ENCODE results near the gene ZNF394.
"Not testable (repeated sequence)": the region's sequence is repeated elsewhere in the genome, so short reads cannot be mapped to it uniquely, and the experiment has no call there.

ZNF394 gene

DNA sequence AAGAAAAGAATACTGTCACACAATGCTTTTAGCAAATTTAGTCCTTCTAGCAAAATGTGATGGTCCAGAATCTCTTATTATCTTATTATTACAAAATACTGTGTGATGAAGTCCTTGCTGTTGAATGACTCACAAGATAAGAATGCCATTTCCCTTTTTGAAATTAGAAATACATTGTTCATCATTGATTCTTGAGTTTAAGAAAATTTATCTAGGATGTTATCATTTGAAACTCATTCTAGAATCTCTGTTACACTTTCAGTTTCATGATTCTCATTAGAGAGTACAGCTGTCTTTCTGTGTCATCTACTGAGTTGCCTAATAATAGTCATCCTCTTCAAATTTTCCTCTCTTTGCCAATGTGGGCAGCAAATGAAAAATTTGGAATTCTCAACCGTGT, 14.0 kb upstream of the ZNF394 start:
- no peak for DNase-seq (ENCODE audit: low read depth in 1 of 2, low spot score in 1 of 2)
- TF ChIP-seq JUND (IDR thresholded peaks at IDR 0.05; ENCODE audit: low read depth): no peak
- in situ Hi-C loops (cut with HindIII; ENCODE audit: low pct_unique_long_range_greater_than_20kb, low sequenced_read_pairs): no loop called here

- DNase-seq (ENCODE audit: low read depth in 1 of 2, low spot score in 1 of 2): no peak
- TF ChIP-seq JUND (IDR thresholded peaks at IDR 0.05; ENCODE audit: low read depth): no peak
- in situ Hi-C loops (cut with HindIII; ENCODE audit: low pct_unique_long_range_greater_than_20kb, low sequenced_read_pairs): no loop called here
Measured at GRCh38 chr7:99505324-99505662, 5.2 kb upstream of the ZNF394 start.

- peak; percentile 88 to 96 for DNase-seq (ENCODE audit: low read depth in 1 of 2, low spot score in 1 of 2)
- TF ChIP-seq JUND (IDR thresholded peaks at IDR 0.05; ENCODE audit: low read depth): no peak
- in situ Hi-C loops (cut with HindIII; ENCODE audit: low pct_unique_long_range_greater_than_20kb, low sequenced_read_pairs): no loop called here
Measured at GRCh38 chr7:99504603-99505323, 4.7 kb upstream of the ZNF394 start, which contains the start of gene ZKSCAN5. Gene ZKSCAN5 (plus strand): TSS chr7:99504662. CDS start chr7:99506045, 1,383 bp downstream.

GRCh38 chr7:99504281-99504602, 4.2 kb upstream of the ZNF394 start:
- DNase-seq (ENCODE audit: low read depth in 1 of 2, low spot score in 1 of 2): peak in 1 of 2 experiments; percentile 89
- in situ Hi-C loops (cut with HindIII; ENCODE audit: low pct_unique_long_range_greater_than_20kb, low sequenced_read_pairs): no loop called here
- TF ChIP-seq JUND (IDR thresholded peaks at IDR 0.05; ENCODE audit: low read depth): no peak

DNA sequence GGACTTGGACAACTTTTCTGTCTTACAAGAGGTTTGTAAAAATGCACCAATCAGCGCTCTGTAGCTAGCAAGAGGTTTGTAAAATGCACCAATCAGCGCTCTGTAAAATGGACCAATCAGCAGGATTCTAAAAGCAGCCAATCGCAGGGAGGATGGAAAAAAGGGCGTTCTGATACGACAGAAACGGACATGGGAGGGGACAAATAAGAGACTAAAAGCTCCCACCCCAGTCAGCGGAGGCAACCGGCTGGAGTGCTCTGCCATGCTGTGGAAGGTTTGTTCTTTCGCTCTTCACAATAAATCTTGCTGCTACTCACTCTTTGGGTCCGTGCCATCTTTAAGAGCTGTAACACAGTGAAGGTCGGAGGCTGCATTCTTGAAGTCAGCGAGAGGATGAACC, 1.2 kb upstream of the ZNF394 start:
- DNase-seq (ENCODE audit: low read depth in 1 of 2, low spot score in 1 of 2); in situ Hi-C loops (cut with HindIII; ENCODE audit: low pct_unique_long_range_greater_than_20kb, low sequenced_read_pairs): not testable (repeated sequence)

DNA sequence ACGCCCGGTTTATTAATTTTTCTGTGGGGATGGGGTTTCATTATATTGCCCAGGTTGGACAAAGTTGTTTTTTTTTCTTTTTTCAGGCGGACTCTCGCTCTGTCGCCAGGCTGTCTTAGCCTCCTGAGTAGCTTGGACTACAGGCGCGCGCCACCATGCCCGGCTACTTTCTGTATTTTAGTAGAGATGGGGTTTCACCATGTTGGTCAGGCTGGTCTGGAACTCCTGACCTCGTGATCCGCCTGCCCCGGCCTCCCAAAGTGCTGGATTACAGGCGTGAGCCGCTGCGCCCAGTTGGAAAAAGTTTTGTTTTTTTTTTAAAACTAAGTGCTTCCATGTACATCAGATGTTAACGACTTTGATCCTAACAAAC, 542 bp upstream of the ZNF394 start:
- TF ChIP-seq JUND (IDR thresholded peaks at IDR 0.05; ENCODE audit: low read depth): no peak
- no peak for DNase-seq (ENCODE audit: low read depth in 1 of 2, low spot score in 1 of 2)
- in situ Hi-C loops (cut with HindIII; ENCODE audit: low pct_unique_long_range_greater_than_20kb, low sequenced_read_pairs): no loop called here

DNA sequence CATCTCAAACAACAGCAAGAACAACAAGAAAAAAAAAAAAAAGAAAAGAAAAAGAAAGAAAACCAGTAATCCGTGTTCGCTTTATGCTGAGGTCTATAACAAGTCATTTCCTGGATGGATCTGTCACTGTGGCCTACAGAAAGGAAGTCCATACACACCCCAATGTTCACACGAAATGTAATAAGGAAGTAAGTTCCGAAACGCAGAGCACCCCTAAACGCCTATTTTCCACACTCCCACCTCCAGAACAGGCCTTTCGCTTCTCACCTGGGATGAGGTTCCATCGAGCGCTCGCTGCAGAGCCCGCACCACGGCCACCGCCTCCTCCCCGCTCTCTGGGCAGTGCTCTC, 735 bp downstream of the ZNF394 start:
- in situ Hi-C loops (cut with HindIII; ENCODE audit: low pct_unique_long_range_greater_than_20kb, low sequenced_read_pairs): no loop called here
- no peak for TF ChIP-seq JUND (IDR thresholded peaks at IDR 0.05; ENCODE audit: low read depth)
- DNase-seq (ENCODE audit: low read depth in 1 of 2, low spot score in 1 of 2): no peak

- TF ChIP-seq JUND (IDR thresholded peaks at IDR 0.05; ENCODE audit: low read depth): no peak
- DNase-seq (ENCODE audit: low read depth in 1 of 2, low spot score in 1 of 2): no peak
- in situ Hi-C loops (cut with HindIII; ENCODE audit: low pct_unique_long_range_greater_than_20kb, low sequenced_read_pairs): no loop called here
Measured at GRCh38 chr7:99498546-99498944, 1.5 kb downstream of the ZNF394 start.

GRCh38 chr7:99497766-99498545, 2.1 kb downstream of the ZNF394 start:
- DNase-seq (ENCODE audit: low read depth in 1 of 2, low spot score in 1 of 2): no peak
- in situ Hi-C loops (cut with HindIII; ENCODE audit: low pct_unique_long_range_greater_than_20kb, low sequenced_read_pairs): no loop called here
- no peak for TF ChIP-seq JUND (IDR thresholded peaks at IDR 0.05; ENCODE audit: low read depth)

GRCh38 chr7:99493823-99494222, 6.3 kb downstream of the ZNF394 start:
- in situ Hi-C loops (cut with HindIII; ENCODE audit: low pct_unique_long_range_greater_than_20kb, low sequenced_read_pairs): no loop called here
- TF ChIP-seq JUND (IDR thresholded peaks at IDR 0.05; ENCODE audit: low read depth): no peak
- no peak for DNase-seq (ENCODE audit: low read depth in 1 of 2, low spot score in 1 of 2)

DNA sequence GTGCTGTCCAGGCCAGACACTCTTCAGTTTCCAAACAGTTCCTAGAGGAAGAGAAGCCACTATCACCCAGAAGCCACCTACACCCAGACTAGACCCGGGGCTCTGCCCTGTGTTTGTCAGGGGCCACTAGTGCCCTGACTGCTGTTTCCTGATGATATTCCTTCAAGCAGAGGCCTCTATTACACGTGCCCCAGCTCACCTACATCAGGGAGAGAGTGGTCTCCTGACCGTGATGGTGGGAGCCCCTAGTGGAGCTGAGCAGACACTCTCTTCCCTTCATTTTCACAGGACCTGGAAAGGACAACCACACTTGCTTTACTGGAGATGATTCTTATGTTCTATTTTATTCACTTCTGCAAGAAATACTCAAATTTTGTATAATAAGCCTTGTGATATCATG, 9.2 kb downstream of the ZNF394 start:
- DNase-seq (ENCODE audit: low read depth in 1 of 2, low spot score in 1 of 2): no peak
- in situ Hi-C loops (cut with HindIII; ENCODE audit: low pct_unique_long_range_greater_than_20kb, low sequenced_read_pairs): no loop called here
- TF ChIP-seq JUND (IDR thresholded peaks at IDR 0.05; ENCODE audit: low read depth): no peak

- no peak for TF ChIP-seq JUND (IDR thresholded peaks at IDR 0.05; ENCODE audit: low read depth)
- DNase-seq (ENCODE audit: low read depth in 1 of 2, low spot score in 1 of 2): no peak
- in situ Hi-C loops (cut with HindIII; ENCODE audit: low pct_unique_long_range_greater_than_20kb, low sequenced_read_pairs): no loop called here
Measured at GRCh38 chr7:99489235-99489634, 10.8 kb downstream of the ZNF394 start.

DNA sequence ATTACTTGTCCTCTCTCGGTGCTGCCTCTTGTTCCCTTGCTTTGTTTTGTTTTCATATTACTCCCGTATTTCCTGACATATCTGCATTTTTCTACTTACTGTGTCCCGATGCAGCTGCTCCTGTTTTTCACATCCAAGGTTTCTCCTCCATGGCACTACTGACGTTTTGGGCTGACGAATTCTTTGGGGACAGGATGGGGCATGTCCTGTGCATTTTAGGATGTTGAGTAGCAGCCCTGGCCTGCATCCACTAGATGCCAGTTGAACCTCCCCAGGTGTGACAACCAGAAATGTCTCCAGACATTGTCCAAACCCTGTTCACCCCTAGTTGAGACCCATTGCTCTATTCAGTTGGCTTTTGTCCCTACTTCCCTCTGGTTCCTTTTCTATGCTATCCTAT, 15.0 kb downstream of the ZNF394 start:
- in situ Hi-C loops (cut with HindIII; ENCODE audit: low pct_unique_long_range_greater_than_20kb, low sequenced_read_pairs): no loop called here
- TF ChIP-seq JUND (IDR thresholded peaks at IDR 0.05; ENCODE audit: low read depth): no peak

More for the DNA sequence above, 15.0 kb downstream of the ZNF394 start:
- DNase-seq (ENCODE audit: low read depth in 1 of 2, low spot score in 1 of 2): no peak
